HepG2 (cell line): ENCODE data around the gene PRSS36. TPM values are rescaled to one million over a fixed set of nuclear protein-coding genes. Genes with fewer than 3 reads are reported as not detected.

Source experiments
- AGO2 ChIP-seq: fragments of 200-400 bp; formaldehyde crosslinking; optimal IDR thresholded peaks from 2 replicates; pipeline ENCODE3; 2017; ENCODE audit warnings: mild to moderate bottlenecking, low read depth, low read length, moderate library complexity
- BCL6 ChIP-seq: IDR thresholded peaks from 2 replicates; pipeline ENCODE4 v1.6.1; 2016; ENCODE audit warnings: missing genetic modification reagents, missing compliant biosample characterization
- CEBPG ChIP-seq: IDR thresholded peaks from 2 replicates; pipeline ENCODE4 v1.6.1; 2016
- CHD4 ChIP-seq: fragments of 200-600 bp; sonication (generic); IDR thresholded peaks from 2 replicates; pipeline ENCODE4 v1.7.0; 2017; ENCODE audit warnings: mild to moderate bottlenecking, low read length, borderline replicate concordance
- EZH2 ChIP-seq: conservative IDR thresholded peaks from 2 replicates; pipeline ENCODE4 v1.6.1; 2012; ENCODE audit warnings: mild to moderate bottlenecking, low read depth, low read length, moderate library complexity
- HNRNPK ChIP-seq: fragments of 200-400 bp; formaldehyde crosslinking; IDR thresholded peaks from 2 replicates; pipeline ENCODE4 v1.6.1; 2018; ENCODE audit warnings: low read length, low read depth, moderate library complexity, mild to moderate bottlenecking; ENCODE audit not compliant: poor library complexity, severe bottlenecking
- KLF16 ChIP-seq, 2 experiments: sonication (generic) in 1 of 2; formaldehyde crosslinking in 1 of 2; IDR thresholded peaks; 2 replicates each; pipeline versions ENCODE4 v1.6.1 to v1.8.0; 2016 to 2023; ENCODE audit warnings: missing genetic modification reagents in 2 of 2, missing compliant biosample characterization in 1 of 2
- MTA3 ChIP-seq: sonication (generic); formaldehyde crosslinking; IDR thresholded peaks from 2 replicates; pipeline ENCODE4 v1.4.0; 2020; ENCODE audit warnings: missing genetic modification reagents
- NCOA2 ChIP-seq: sonication (generic); formaldehyde crosslinking; IDR thresholded peaks from 2 replicates; pipeline ENCODE4 v1.8.0; 2022; ENCODE audit warnings: inconsistent platforms
- NR2F2 ChIP-seq: IDR thresholded peaks from 2 replicates; pipeline ENCODE4 v1.6.1; 2012; ENCODE audit warnings: low read depth, inconsistent platforms, borderline replicate concordance
- SATB2 ChIP-seq: sonication (generic); formaldehyde crosslinking; IDR thresholded peaks from 2 replicates; pipeline ENCODE4 v1.5.0; 2020; ENCODE audit warnings: missing genetic modification reagents
- SMARCE1 ChIP-seq: fragments of 450-650 bp; IDR thresholded peaks from 2 replicates; pipeline ENCODE4 v1.6.1; 2017; ENCODE audit warnings: borderline replicate concordance
- SP5 ChIP-seq: IDR thresholded peaks from 2 replicates; pipeline ENCODE4 v1.6.1; 2016; ENCODE audit warnings: low read depth, borderline replicate concordance
- ZBTB7A ChIP-seq: sonication (generic); formaldehyde crosslinking; IDR thresholded peaks from 2 replicates; pipeline ENCODE4 v1.8.0; 2022; ENCODE audit warnings: mild to moderate bottlenecking, missing genetic modification reagents
- ZFP37 ChIP-seq: sonication (generic); formaldehyde crosslinking; IDR thresholded peaks from 2 replicates; pipeline ENCODE4 v1.4.0; 2020; ENCODE audit warnings: missing genetic modification reagents, borderline replicate concordance
- ZGPAT ChIP-seq: IDR thresholded peaks from 2 replicates; pipeline ENCODE4 v1.6.1; 2016; ENCODE audit warnings: mild to moderate bottlenecking
- ZNF180 ChIP-seq: sonication (generic); formaldehyde crosslinking; IDR thresholded peaks from 2 replicates; pipeline ENCODE4 v1.4.0; 2020; ENCODE audit warnings: low read depth, missing genetic modification reagents, borderline replicate concordance
- ZNF20 ChIP-seq: sonication (generic); formaldehyde crosslinking; IDR thresholded peaks from 2 replicates; pipeline ENCODE4 v1.4.0; 2020; ENCODE audit warnings: mild to moderate bottlenecking, moderate library complexity, missing genetic modification reagents
- ZNF326 ChIP-seq: sonication (generic); formaldehyde crosslinking; IDR thresholded peaks from 2 replicates; pipeline ENCODE4 v1.4.0; 2020; ENCODE audit warnings: missing genetic modification reagents, borderline replicate concordance
- ZNF335 ChIP-seq: sonication (generic); formaldehyde crosslinking; IDR thresholded peaks from 2 replicates; pipeline ENCODE4 v1.4.0; 2020; ENCODE audit warnings: missing genetic modification reagents
- ZNF33A ChIP-seq: sonication (generic); formaldehyde crosslinking; IDR thresholded peaks from 2 replicates; pipeline ENCODE4 v1.5.1; 2020; ENCODE audit warnings: missing genetic modification reagents, mild to moderate bottlenecking, moderate library complexity, borderline replicate concordance
- ZNF34 ChIP-seq: sonication (generic); formaldehyde crosslinking; IDR thresholded peaks from 2 replicates; pipeline ENCODE4 v1.4.0; 2020; ENCODE audit warnings: mild to moderate bottlenecking, missing genetic modification reagents, borderline replicate concordance
- ZNF562 ChIP-seq: sonication (generic); formaldehyde crosslinking; IDR thresholded peaks from 2 replicates; pipeline ENCODE4 v1.8.0; 2022; ENCODE audit warnings: missing genetic modification reagents, borderline replicate concordance
- ZNF605 ChIP-seq: sonication (generic); formaldehyde crosslinking; IDR thresholded peaks from 2 replicates; pipeline ENCODE4 v1.8.0; 2022; ENCODE audit warnings: mild to moderate bottlenecking, missing genetic modification reagents
- ZNF615 ChIP-seq: sonication (generic); formaldehyde crosslinking; IDR thresholded peaks from 2 replicates; pipeline ENCODE4 v1.5.0; 2020; ENCODE audit warnings: mild to moderate bottlenecking, missing genetic modification reagents, borderline replicate concordance
- ZSCAN21 ChIP-seq: sonication (generic); formaldehyde crosslinking; IDR thresholded peaks from 2 replicates; pipeline ENCODE4 v1.8.0; 2022; ENCODE audit warnings: mild to moderate bottlenecking, missing genetic modification reagents, moderate library complexity, borderline replicate concordance
- polyA plus RNA-seq, 8 experiments: library from polyadenylated mRNA; depleted of rRNA in 3 of 8; stranded (reverse) in 7 of 8; unstranded in 1 of 8; fragments of >200 nt; fragmentation: Illumina TruSeq in 4 of 8; extraction: Trizol in 4 of 8; gene quantifications; 2 replicates each; pipeline versions ENCODE4 v1.2.1 to v1.2.3, GENCODE V29; 2011 to 2016; ENCODE audit warnings: low read depth in 4 of 8, missing spikeins in 1 of 8, mixed read lengths in 1 of 8; ENCODE audit not compliant: insufficient read depth in 1 of 8
- total RNA-seq, 5 experiments: library from RNA; depleted of rRNA; stranded (reverse); fragments of >200 nt; fragmentation: Illumina TruSeq; extraction: Trizol; gene quantifications; 2 replicates each; pipeline ENCODE4 v1.2.3, GENCODE V29; 2016; ENCODE audit warnings: low read depth in 1 of 5
- TF ChIP-seq, protein P1 (sequence below): fragments of 450-650 bp; IDR thresholded peaks from 2 replicates; pipeline ENCODE4 v1.6.1; 2017; ENCODE audit warnings: mild to moderate bottlenecking

The PRSS36 gene
- total and polyA plus RNA-seq, 2 of the 13 experiments (the other 11 are each of a cell fraction or from before 2014, with no cell fraction given): 1.5 to 2.1 TPM

DNA sequence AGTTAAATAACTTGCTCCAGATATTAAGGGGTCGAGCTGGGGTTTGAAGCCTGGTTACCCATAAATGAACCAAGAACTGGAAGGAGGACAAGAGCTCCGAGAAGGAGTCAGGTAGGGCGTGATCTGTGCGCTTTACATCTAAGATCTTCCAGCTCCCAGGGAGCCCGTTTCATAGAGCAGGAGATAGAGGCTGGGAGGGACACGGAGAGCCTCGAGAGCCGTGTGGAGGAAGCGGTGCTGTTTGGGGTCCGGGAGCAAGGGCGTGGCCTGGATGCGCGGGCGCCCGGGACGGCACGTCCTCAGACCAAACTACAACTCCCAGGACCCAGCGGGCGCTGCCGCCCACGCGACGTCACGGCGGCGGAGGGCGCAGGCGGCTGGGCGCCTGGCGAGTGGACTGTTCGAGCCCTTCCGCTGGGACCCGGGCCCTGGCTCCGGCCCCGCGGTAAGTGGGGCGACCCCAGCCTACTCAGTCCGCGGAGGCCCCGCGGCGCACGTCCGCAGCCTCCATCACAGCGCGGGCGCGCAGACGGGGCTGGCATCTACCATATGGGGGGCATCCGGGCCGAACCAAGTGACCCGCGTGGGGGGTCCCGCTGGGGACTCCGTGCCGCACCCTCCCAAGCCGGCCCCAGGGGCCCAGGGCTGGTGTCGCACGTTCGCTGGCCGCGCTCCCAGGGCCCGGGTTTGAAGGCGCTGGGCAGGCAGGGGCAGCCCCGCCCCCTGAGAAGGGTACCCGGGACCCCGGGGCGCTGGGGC, 41.7 kb downstream of the PRSS36 start, which contains the start of gene BCKDK (continued):
- TF ChIP-seq ZNF335 (CRISPR knock-in tag) (0 out of 2 replicates have a peak, but pooled peaks have one; percentile 53), ZNF562 (no peak), SMARCE1 (no peak), EZH2 (no peak), SATB2 (0 out of 2 replicates have a peak, but pooled peaks have one; percentile 23), CHD4 (no peak), ZNF605 (CRISPR knock-in tag) (peak; percentile 75; the same call in 1 of the 2 replicates), AGO2 (peak; percentile 73), ZNF20 (no peak; the same call in none of the 2 replicates), NR2F2 (no peak), MTA3 (no peak), ZNF34 (CRISPR knock-in tag) (no peak), ZNF615 (no peak), ZGPAT (peak; percentile 83; the same call in 1 of the 2 replicates), ZNF180 (CRISPR knock-in tag) (no peak), ZSCAN21 (CRISPR knock-in tag) (peak; percentile 84), ZBTB7A (CRISPR knock-in tag) (peak; percentile 70; the same call in 1 of the 2 replicates), SP5 (peak; percentile 73; the same call in 1 of the 2 replicates), NCOA2 (CRISPR knock-in tag) (no peak; the same call in none of the 2 replicates), ZNF33A (CRISPR knock-in tag) (no peak), KLF16 (CRISPR knock-in tag; IDR thresholded peaks at IDR 0.05) (peak in 1 of 2 experiments; percentile 72; a peak in 1 of 4 replicates), CEBPG (CRISPR knock-in tag) (0 out of 2 replicates have a peak, but pooled peaks have one; percentile 1), BCL6 (CRISPR knock-in tag) (peak; percentile 21; the same call in 1 of the 2 replicates), ZFP37 (no peak), ZNF326 (CRISPR knock-in tag) (no peak), HNRNPK (peak; percentile 68)
- TF ChIP-seq, protein P1, sequence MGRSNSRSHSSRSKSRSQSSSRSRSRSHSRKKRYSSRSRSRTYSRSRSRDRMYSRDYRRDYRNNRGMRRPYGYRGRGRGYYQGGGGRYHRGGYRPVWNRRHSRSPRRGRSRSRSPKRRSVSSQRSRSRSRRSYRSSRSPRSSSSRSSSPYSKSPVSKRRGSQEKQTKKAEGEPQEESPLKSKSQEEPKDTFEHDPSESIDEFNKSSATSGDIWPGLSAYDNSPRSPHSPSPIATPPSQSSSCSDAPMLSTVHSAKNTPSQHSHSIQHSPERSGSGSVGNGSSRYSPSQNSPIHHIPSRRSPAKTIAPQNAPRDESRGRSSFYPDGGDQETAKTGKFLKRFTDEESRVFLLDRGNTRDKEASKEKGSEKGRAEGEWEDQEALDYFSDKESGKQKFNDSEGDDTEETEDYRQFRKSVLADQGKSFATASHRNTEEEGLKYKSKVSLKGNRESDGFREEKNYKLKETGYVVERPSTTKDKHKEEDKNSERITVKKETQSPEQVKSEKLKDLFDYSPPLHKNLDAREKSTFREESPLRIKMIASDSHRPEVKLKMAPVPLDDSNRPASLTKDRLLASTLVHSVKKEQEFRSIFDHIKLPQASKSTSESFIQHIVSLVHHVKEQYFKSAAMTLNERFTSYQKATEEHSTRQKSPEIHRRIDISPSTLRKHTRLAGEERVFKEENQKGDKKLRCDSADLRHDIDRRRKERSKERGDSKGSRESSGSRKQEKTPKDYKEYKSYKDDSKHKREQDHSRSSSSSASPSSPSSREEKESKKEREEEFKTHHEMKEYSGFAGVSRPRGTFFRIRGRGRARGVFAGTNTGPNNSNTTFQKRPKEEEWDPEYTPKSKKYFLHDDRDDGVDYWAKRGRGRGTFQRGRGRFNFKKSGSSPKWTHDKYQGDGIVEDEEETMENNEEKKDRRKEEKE: no peak
